CD4-positive, alpha-beta T cell treated with Interferon gamma for 1 hour (primary cell): Measurements from ENCODE around the gene THY1.
"Not testable (repeated sequence)": the region's sequence is repeated elsewhere in the genome, so short reads cannot be mapped to it uniquely, and the experiment has no call there.

Experiments
- DNase-seq: peaks from one replicate; pipeline ENCODE4 v3.0.0-alpha.2; 2020

Gene THY1

GRCh38 chr11:119417726-119418540 lies 5.0 kb downstream of the THY1 start:
- no peak for DNase-seq

GRCh38 chr11:119416606-119417580 lies 6.1 kb downstream of the THY1 start:
- DNase-seq, result no peak

DNA sequence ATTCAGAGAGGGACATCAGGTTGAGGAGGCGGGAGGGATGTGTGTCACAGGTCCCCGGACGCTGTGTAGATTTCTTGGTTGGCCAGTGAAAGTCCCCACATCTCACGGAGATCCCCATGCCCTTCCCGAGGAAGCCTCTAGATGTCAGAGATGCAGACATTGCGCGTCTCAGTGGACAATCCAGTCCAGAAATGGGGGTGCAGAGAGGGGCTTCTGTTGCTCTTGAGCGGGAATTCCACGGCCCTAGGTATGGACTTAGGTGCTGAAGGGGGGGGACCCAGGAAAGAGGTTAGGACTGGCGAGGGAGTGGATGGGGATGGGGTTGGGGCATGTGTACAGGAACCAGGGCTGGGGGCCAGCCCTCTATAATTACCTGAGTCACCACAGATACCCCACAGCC lies 7.0 kb downstream of the THY1 start:
- no peak for DNase-seq

DNA sequence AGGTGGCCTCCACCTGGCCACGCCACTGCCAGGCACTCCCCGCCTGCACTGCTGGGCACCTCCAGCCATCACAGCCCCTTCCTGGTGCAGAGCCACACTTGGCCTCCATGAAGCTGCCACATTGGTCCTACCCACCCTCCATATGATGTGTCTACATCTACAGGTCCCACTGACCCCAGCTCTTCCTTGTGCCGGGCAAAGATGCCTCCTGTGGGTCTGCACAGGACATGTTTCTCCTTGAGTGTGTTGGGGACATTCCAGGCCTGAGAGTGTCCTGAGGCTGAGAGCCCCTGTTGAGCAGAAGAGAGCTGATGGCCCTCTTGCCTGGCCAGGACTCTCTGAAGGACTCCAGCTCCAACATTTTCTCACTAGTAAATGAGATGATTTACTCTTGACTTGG lies 7.5 kb downstream of the THY1 start:
- DNase-seq, result no peak

GRCh38 chr11:119414734-119415133 lies 8.2 kb downstream of the THY1 start:
- DNase-seq, result no peak

- DNase-seq, result no peak
Measured at GRCh38 chr11:119414321-119414720, 8.7 kb downstream of the THY1 start.

GRCh38 chr11:119412072-119412471 lies 10.9 kb downstream of the THY1 start:
- DNase-seq, result no peak

GRCh38 chr11:119410501-119410900 lies 12.5 kb downstream of the THY1 start:
- DNase-seq, result no peak

DNA sequence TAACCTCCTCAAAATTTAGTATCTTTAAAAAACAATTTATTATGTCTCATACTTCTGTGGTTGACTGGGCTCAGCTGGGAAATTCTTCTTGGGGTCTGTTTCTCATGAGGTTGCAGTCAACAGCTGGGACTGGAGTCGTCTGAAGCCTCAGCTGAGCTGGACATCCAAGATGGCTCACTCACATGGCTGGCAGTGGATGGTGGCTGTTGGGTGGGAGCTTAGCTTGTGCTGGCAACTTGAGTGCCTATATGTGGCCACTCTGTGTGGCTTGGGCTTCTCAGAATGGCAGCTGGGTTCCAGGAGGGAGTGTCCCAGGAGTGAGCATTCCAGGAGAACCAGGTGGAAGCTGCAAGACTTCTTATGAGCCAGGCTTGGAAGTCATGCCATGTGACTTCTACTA lies 13.2 kb downstream of the THY1 start:
- DNase-seq, result no peak

GRCh38 chr11:119406005-119406404 lies 17.0 kb downstream of the THY1 start:
- DNase-seq, result no peak

DNA sequence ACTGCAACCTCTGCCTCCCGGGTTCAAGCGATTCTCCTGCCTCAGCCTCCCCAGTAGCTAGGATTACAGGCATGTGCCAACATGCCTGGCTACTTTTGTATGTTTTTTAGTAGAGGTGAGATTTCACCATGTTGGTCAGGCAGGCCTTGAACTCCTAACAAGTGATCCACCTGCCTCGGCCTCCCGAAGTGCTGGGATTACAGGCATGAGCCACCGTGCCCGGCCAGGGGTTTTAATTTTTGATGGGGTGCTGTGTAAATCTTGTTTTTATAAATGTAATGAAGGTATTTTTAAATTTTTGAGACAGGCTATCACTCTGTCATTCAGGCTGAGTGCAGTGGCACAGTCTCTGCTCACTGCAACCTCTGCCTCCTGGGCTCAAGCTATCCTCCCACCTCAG lies 17.5 kb downstream of the THY1 start:
- DNase-seq, result not testable (repeated sequence)

DNA sequence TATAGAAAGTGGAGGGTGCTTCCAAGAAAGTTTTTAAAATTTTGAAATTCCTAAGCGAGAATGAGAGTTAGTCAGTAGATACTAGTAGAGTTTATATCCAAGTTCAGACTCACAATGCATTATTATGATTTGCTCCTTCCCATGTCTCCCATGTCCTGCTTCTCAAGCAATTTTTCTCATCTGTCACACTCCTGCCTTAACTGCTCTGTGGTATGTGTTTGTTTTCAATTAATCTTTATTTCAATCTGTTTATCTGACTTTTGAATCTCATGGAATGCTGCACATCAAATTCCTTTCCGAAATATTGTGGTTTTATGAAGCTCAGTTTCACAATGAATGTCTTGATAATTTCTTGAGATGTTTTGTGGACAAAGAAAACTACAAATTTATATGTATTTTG lies 18.1 kb downstream of the THY1 start:
- DNase-seq, result no peak

DNA sequence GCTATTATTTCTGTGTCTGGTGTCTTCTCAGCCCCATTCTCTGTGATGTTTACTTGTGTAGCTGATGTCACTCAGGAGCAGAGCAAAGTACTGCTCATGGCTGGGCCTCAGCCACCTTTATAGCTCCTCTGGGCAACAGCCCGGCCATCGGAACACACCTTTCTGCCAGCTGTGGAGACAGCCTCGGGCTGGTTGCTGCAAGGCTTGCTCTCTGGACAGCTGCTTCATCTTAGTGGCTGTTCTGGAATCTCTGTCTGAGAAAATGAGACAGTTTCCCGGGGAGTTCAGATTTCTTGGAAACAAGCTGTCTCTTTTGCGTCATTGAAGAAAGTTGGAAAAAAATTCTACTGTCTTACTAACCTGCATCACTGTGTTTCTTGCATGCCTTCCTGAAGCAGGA lies 20.0 kb downstream of the THY1 start:
- DNase-seq, result no peak

- no peak for DNase-seq
Measured at GRCh38 chr11:119402470-119402869, 20.5 kb downstream of the THY1 start.

DNA sequence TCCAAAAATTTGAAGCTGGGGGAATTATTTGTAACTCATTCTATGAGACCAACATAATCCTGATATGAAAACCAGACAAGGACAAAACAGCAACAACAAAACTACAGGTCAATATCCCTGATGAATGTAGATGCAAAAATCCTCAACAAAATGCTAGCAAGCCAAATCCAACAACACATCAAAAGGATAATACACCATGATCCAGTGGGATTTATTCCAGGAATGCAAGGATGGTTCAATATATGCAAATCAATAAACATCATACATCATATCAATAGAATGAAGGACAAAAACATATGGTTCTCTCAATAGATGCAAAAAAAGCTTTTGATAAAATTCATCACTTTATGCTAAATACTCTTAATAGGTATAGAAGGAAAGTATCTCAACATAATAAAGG lies 22.1 kb downstream of the THY1 start:
- no peak for DNase-seq

- no peak for DNase-seq
Measured at GRCh38 chr11:119397740-119398139, 25.2 kb downstream of the THY1 start.

DNA sequence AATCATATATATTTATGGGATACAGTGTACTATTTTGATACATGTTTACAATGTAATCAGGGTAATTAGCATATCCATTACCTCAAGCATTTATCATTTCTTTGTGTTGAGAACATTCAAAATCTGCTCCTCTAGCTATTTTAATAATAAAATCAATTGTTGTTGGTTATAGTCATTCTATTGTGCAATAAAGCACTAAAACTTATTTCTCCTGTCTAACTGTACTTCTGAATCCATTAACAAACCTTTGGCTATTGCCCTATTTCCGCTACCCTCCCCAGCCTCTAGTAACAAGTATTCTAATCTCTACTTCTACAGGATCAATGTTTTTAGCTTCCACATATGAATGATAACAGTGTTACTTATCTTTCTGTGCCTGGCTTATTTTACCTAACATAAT lies 26.1 kb downstream of the THY1 start:
- DNase-seq, result no peak

- no peak for DNase-seq
Measured at GRCh38 chr11:119391275-119391674, 31.7 kb downstream of the THY1 start.

DNA sequence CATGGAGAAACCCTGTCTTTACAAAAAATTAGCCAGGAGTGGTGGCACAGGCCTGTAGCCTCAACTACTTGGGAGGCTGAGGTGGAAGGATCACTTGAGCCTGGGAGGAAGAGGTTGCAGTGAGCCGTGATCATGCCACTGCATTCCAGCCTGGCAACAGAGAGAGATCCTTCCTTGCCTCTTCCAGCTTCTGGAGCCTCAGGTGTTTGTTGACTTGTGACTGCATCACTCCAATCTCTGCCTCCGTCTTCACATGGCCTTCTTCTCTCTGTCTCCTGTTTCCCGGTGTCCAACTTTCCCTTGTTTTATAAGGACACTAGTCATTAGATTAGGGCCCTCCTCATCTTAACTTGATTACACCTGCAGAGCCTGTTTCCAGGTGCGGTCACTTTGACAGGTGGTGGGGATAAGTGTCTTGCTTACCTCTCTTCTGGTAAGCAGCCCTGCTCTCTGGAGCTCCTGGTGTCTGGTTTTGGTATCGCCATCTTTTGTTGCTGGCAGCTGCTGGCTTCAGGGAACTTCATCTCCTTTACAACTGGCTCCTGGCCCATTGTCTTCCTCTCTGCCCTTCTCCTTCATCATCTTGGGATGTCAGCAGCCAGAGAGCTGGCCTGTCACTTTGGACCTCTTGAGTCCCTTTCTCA lies 33.2 kb downstream of the THY1 start:
- no peak for DNase-seq

DNA sequence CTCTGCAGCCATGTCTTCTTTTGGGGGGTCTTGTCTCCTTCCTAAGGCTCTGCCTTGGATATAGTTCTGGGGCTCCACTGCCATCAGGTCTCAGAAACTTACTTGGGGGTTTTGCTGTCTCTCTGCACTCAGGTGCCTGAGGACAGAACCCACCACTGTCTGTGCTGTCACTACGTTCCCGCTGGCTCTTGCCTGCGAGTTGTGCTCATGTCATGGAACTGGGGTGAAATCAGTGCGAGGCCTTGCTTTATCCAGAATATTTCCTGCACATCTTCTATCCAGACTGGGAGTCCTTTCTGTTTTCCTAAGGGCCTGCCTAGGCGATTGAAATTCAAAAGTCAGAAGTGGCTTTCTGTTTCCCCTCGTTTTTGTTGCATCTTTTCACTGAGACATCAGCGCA lies 34.9 kb downstream of the THY1 start:
- DNase-seq, result no peak

DNA sequence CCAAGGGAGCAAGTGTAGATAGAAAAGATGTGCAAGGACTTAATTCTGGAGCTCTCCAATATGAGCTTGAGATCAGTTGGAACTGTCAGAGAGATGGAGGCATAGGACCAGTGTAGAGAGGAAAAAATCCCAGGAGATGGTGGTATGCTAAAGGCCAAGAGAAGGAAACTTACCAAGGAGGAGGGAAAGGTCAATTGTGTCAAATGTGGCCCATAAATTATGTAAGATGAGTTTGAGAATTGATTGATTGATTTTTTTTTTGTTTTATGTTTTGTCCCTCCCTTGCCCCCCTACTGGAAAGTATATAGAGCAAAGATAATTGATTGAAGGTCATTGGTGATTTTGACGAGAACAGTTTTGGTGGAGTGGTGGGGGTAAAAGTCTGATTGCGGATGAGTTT lies 38.6 kb downstream of the THY1 start:
- no peak for DNase-seq

GRCh38 chr11:119382513-119382912 lies 40.5 kb downstream of the THY1 start:
- not testable (repeated sequence) for DNase-seq

DNA sequence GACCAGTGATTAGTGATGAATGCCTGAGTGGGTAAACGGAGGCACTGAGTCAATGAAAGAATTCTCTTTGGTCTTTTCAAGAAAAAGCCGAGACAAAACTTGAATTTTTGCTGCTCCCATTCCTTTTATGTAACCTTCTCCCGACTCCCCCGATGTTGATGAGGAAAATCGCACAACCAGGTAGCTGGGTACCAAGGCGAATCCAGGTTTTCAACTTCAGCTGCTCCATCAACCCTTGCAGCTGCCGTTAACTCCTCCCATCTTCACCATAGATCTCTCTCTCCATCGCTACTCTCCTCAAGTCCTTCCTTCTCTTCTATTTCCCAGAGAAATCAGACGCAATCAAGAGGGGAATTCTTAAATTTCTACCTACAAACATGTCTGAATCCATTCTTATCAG lies 40.9 kb downstream of the THY1 start:
- DNase-seq, result no peak
